HFFc6 (cell line): ENCODE data around the gene TMUB1. TPM values are rescaled to one million over a fixed set of nuclear protein-coding genes. Genes with fewer than 3 reads are reported as not detected.
A peak's percentile ranks its signal among the peaks of the same experiment; 100 is the strongest.
"Not testable (repeated sequence)": the region's sequence is repeated elsewhere in the genome, so short reads cannot be mapped to it uniquely, and the experiment has no call there.

ENCODE experiments used
- DNase-seq: peaks from one replicate; pipeline ENCODE4 v3.0.0-alpha.2; 2018
- H3K27ac Mint-ChIP-seq: 2 replicates; pipeline ENCODE4 v1.8.0; 2020; ENCODE audit warnings: mild to moderate bottlenecking, mixed read lengths
- H3K27me3 Mint-ChIP-seq: 2 replicates; pipeline ENCODE4 v1.8.0; 2021; ENCODE audit warnings: mild to moderate bottlenecking, moderate library complexity, mixed read lengths; ENCODE audit not compliant: insufficient read depth
- H3K36me3 Mint-ChIP-seq: 2 replicates; pipeline ENCODE4 v1.8.0; 2021; ENCODE audit warnings: low read depth, mixed read lengths
- H3K4me1 Mint-ChIP-seq: 2 replicates; pipeline ENCODE4 v1.8.0; 2020; ENCODE audit warnings: low read depth, mixed read lengths
- H3K4me3 Mint-ChIP-seq: 2 replicates; pipeline ENCODE4 v1.8.0; 2020; ENCODE audit warnings: mild to moderate bottlenecking, moderate library complexity, mixed read lengths
- H3K9me3 Mint-ChIP-seq: 2 replicates; pipeline ENCODE4 v1.8.0; 2020; ENCODE audit warnings: mild to moderate bottlenecking, mixed read lengths
- CTCF ChIP-seq: fragments of 200-600 bp; sonication (generic); IDR thresholded peaks from 2 replicates; pipeline ENCODE4 v1.5.0; 2021; ENCODE audit warnings: antibody characterized with exemption, mild to moderate bottlenecking
- total RNA-seq, 6 experiments: library from RNA; stranded (reverse); fragmentation: NEBNext Ultra II Directional; extraction: Animal tissue kit (Norgen Biotek cat#: 25700); gene quantifications; 2 replicates in 1 of 6; 3 replicates in 5 of 6; pipeline ENCODE4 v1.2.3, GENCODE V29; 2021

The TMUB1 gene
- total RNA-seq, 6 experiments from 2014 or later, result 44.0 to 57.8 (median 51.9) TPM

- Mint-ChIP-seq H3K4me3 (no peak overlapping the region), H3K4me1 (peaks cover 14% of the 10 kb centered on the region), H3K27me3 (peaks cover 2% of the 10 kb centered on the region), H3K36me3 (no peaks in the 10 kb centered on the region), H3K9me3 (no peaks in the 10 kb centered on the region), H3K27ac (no peak overlapping the region)
- TF ChIP-seq CTCF, result no peak
- no peak for DNase-seq
Observed at GRCh38 chr7:151045262-151045661, 38.0 kb downstream of the TMUB1 start.

GRCh38 chr7:151043959-151044358 lies 39.3 kb downstream of the TMUB1 start:
- DNase-seq, result no peak
- no peaks in the 10 kb centered on the region for H3K36me3 Mint-ChIP-seq
- H3K9me3 Mint-ChIP-seq, result no peaks in the 10 kb centered on the region
- no peak for TF ChIP-seq CTCF
- H3K4me3 Mint-ChIP-seq, result no peak overlapping the region
- no peak overlapping the region for H3K27ac Mint-ChIP-seq
- peaks cover 2% of the 10 kb centered on the region for H3K27me3 Mint-ChIP-seq
- peaks cover 27% of the 10 kb centered on the region for H3K4me1 Mint-ChIP-seq

GRCh38 chr7:151043449-151043848 lies 39.8 kb downstream of the TMUB1 start:
- H3K4me1 Mint-ChIP-seq, result peaks cover 32% of the 10 kb centered on the region
- H3K27ac Mint-ChIP-seq, H3K9me3 Mint-ChIP-seq: not testable (repeated sequence)

GRCh38 chr7:151040616-151041375 lies 42.5 kb downstream of the TMUB1 start:
- no peak for DNase-seq
- Mint-ChIP-seq H3K9me3 (no peaks in the 10 kb centered on the region), H3K27me3 (no peaks in the 10 kb centered on the region; the same call in 1 of the 2 replicates), H3K4me3 (no peak overlapping the region), H3K36me3 (no peaks in the 10 kb centered on the region), H3K4me1 (peaks cover 25% of the 10 kb centered on the region), H3K27ac (no peak overlapping the region)
- no peak for TF ChIP-seq CTCF

More at GRCh38 chr7:151043449-151043848, 39.8 kb downstream of the TMUB1 start:
- H3K36me3 Mint-ChIP-seq, DNase-seq, H3K4me3 Mint-ChIP-seq, H3K27me3 Mint-ChIP-seq: not testable (repeated sequence)

GRCh38 chr7:151039850-151040548 lies 43.3 kb downstream of the TMUB1 start:
- H3K9me3 Mint-ChIP-seq, result no peaks in the 10 kb centered on the region
- peaks cover 25% of the 10 kb centered on the region for H3K4me1 Mint-ChIP-seq
- H3K36me3 Mint-ChIP-seq, result no peaks in the 10 kb centered on the region
- TF ChIP-seq CTCF, result no peak
- H3K4me3 Mint-ChIP-seq, result no peak overlapping the region
- H3K27ac Mint-ChIP-seq, result peak overlapping the region; percentile 97
- DNase-seq, result no peak
- no peaks in the 10 kb centered on the region; the same call in 1 of the 2 replicates for H3K27me3 Mint-ChIP-seq
